Nephron progenitor cell (in vitro differentiated cells): ENCODE measurements around the gene SORL1.

Experiments
- DNase-seq: peaks from one replicate; pipeline ENCODE4 v3.0.0; 2021
- H3K27ac Mint-ChIP-seq: 2 replicates; pipeline ENCODE4 v1.8.0; 2021; ENCODE audit warnings: mild to moderate bottlenecking, moderate library complexity, mixed read lengths
- H3K27me3 Mint-ChIP-seq: 2 replicates; pipeline ENCODE4 v1.8.0; 2021; ENCODE audit warnings: mild to moderate bottlenecking, low read depth, mixed read lengths; ENCODE audit not compliant: poor library complexity
- H3K36me3 Mint-ChIP-seq: 2 replicates; pipeline ENCODE4 v1.8.0; 2021; ENCODE audit warnings: low read depth, mixed read lengths
- H3K4me1 Mint-ChIP-seq: 2 replicates; pipeline ENCODE4 v1.8.0; 2021; ENCODE audit warnings: mixed read lengths
- H3K4me3 Mint-ChIP-seq: 2 replicates; pipeline ENCODE4 v1.8.0; 2021; ENCODE audit warnings: mild to moderate bottlenecking, moderate library complexity, mixed read lengths
- H3K9me3 Mint-ChIP-seq: 2 replicates; pipeline ENCODE4 v1.8.0; 2021; ENCODE audit warnings: mild to moderate bottlenecking, moderate library complexity, mixed read lengths
- TF ChIP-seq, protein P1 (sequence below): fragments of 200-600 bp; sonication (generic); IDR thresholded peaks from 2 replicates; pipeline ENCODE4 v1.5.0; 2021; ENCODE audit warnings: antibody characterized with exemption

Gene SORL1

DNA sequence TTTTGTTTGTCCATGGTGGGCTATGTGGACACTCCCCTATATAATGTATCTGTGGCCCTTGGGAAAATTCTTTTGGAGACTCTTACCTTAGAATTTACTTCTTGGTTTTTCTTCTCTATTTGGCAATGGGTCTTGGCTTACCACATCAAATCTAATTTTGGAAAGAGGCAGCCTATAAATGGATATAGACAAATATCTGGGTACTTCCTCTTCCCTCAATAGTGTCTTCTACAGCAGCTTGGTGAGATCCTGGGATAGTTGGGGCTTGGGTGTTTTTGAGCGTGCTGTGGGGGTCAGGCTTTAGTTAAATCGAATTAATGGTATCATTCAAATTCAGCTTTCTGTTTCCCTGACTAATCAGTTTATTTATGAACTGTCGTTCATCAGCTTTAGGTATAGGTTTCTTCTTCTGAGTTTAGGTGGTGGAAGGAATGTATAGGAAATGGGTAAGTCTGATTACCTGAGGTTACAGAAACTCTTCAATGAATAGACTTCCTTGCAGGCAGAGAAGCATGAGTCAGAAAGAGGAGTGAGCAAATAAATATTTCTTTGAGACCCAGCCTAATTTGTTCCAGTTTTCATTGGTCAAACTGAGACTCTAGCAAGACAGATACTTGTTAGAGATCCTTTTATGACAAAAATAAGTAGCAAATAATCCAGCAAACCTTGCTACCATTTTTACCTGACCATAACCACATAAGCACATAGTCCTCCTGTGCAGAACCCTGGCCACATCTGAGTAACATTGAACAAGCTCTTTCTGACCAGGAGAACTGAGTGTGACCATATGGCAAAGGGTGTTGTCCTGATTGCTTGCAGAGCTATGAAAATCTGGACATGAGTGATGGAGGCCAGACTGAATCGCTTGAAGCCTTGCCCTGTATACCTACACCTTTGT lies 69.3 kb downstream of the SORL1 start:
- H3K4me1 Mint-ChIP-seq = peaks cover 19% of the 10 kb centered on the region
- H3K4me3 Mint-ChIP-seq = no peak overlapping the region
- peaks cover 86% of the 10 kb centered on the region for H3K36me3 Mint-ChIP-seq
- TF ChIP-seq, protein P1, sequence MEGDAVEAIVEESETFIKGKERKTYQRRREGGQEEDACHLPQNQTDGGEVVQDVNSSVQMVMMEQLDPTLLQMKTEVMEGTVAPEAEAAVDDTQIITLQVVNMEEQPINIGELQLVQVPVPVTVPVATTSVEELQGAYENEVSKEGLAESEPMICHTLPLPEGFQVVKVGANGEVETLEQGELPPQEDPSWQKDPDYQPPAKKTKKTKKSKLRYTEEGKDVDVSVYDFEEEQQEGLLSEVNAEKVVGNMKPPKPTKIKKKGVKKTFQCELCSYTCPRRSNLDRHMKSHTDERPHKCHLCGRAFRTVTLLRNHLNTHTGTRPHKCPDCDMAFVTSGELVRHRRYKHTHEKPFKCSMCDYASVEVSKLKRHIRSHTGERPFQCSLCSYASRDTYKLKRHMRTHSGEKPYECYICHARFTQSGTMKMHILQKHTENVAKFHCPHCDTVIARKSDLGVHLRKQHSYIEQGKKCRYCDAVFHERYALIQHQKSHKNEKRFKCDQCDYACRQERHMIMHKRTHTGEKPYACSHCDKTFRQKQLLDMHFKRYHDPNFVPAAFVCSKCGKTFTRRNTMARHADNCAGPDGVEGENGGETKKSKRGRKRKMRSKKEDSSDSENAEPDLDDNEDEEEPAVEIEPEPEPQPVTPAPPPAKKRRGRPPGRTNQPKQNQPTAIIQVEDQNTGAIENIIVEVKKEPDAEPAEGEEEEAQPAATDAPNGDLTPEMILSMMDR = no peak
- peaks cover 22% of the 10 kb centered on the region for H3K9me3 Mint-ChIP-seq
- no peak for DNase-seq
- H3K27me3 Mint-ChIP-seq = peaks cover under 1% of the 10 kb centered on the region
- H3K27ac Mint-ChIP-seq = no peak overlapping the region

DNA sequence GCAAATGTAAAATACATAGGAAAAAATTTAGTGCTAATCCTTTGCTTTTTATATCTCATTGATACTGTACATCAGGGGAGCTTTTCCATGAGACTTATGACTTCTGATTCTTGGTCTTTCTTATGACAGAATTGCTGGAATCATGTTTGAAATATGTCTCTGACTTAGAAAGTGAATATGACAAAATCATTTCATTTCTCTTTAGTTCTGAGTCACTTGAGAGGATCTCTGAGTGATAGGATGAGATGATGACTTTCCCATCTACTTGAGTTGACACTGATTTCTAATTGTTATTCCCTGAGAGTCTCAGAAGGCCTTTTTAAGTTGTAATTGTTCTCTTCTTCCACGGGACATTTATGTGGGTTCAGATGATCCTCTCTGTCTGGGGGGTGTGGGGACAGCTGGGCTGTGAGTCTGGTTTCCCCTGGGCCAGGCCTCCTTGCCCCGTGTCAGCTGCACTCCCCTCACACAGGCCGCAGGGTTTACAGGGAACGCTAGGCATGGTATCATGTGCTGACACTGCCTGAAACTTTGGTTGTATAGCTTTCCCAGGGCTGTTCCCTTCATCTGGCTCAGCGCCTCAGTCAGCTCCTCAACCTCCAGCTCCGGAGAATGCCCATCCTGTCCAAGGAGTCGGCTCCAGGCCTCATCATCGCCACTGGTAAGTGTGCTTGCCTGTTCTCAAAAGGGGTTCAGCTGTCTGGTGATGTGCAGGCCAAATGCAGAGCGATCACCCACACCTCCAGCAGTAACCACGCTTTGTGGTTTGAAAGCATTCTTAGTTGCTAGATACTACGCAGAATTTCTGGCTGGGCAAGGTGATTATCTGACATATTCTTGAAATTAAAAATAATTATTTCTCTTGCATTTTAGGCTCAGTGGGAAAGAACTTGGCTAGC lies 70.2 kb downstream of the SORL1 start:
- H3K9me3 Mint-ChIP-seq = peaks cover 28% of the 10 kb centered on the region
- DNase-seq = no peak
- H3K27ac Mint-ChIP-seq = peak overlapping the region; percentile 49
- H3K4me3 Mint-ChIP-seq = no peak overlapping the region
- H3K36me3 Mint-ChIP-seq = peaks cover 86% of the 10 kb centered on the region
- no peaks in the 10 kb centered on the region for H3K27me3 Mint-ChIP-seq
- TF ChIP-seq, protein P1 = no peak
- H3K4me1 Mint-ChIP-seq = peaks cover 18% of the 10 kb centered on the region

DNA sequence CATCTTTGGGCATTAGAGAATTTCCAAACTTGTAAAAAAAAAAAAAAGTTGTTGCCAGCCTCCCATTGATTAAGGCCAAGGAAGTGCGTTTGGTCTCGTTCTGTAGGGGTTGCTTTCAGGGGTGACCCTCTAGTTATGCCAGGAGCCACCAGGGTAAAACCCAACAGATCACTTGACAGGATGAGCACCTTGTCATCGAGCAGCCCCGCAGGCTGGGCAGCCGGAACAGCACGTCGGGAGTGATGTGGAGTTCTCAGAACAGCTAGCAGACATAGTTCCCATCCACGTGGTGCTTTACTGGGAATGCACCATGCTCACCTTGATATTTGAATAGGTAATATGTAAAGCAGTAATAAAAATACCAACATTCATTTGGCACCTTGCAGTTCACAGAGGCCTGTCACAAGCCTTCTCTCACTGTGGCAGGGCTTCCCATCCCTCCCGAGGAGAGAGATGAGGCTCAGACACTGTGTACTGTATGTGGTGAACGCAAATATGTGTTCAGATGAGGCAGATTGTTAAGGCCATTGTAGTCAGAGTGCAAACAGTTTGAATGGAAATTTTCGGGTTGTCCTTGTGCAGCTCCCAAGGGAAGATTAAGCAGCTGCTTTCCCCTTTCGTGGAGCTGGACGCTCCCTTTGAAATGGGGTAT lies 71.6 kb downstream of the SORL1 start:
- H3K4me1 Mint-ChIP-seq = peaks cover 4% of the 10 kb centered on the region
- H3K9me3 Mint-ChIP-seq = peaks cover 32% of the 10 kb centered on the region
- DNase-seq = no peak
- no peak overlapping the region for H3K27ac Mint-ChIP-seq
- peaks cover 84% of the 10 kb centered on the region for H3K36me3 Mint-ChIP-seq
- H3K4me3 Mint-ChIP-seq = no peak overlapping the region
- no peaks in the 10 kb centered on the region for H3K27me3 Mint-ChIP-seq
- TF ChIP-seq, protein P1 = no peak

DNA sequence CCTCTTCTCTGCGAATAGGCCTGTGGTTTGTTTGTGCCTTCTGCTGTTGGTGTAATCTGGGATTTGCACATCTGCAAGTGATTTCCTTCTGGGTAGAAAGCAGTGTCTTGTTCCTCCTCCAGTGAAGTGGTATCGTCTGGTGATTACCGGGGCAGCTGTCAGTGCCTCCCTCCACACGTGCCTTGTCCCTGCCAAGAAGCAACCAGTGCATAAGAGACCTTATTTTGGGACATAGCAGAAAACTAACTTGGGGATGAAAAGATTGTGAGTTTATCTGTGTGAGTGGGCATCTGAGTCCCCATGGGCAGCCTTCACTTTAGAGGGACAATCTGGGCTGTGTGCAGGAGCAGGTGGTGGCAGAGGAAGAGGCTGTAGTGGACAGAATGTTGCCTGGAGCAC lies 72.1 kb downstream of the SORL1 start:
- peaks cover 87% of the 10 kb centered on the region for H3K36me3 Mint-ChIP-seq
- no peak overlapping the region for H3K27ac Mint-ChIP-seq
- H3K27me3 Mint-ChIP-seq = no peaks in the 10 kb centered on the region
- H3K4me3 Mint-ChIP-seq = no peak overlapping the region
- TF ChIP-seq, protein P1 = no peak
- DNase-seq = no peak
- peaks cover 36% of the 10 kb centered on the region for H3K9me3 Mint-ChIP-seq
- peaks cover 4% of the 10 kb centered on the region for H3K4me1 Mint-ChIP-seq

DNA sequence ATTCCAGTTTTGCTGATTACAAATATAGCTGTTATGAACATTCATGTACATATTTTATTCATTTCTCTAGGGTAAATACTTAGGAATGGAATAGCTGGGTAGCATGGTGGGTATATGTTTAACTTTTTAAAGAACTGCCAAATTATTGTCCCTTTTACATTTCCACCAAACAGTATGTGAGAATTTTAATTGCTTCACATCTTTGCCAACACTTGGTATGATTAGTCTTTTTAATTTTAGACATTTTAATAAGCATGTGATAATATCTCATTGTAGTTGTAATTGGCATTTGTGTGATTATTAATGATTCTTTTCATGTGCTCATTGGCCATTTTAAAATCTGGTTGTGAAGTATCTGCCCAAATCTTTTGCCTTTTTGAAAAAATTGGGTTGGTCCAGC lies 73.3 kb downstream of the SORL1 start:
- Mint-ChIP-seq H3K27ac (no peak overlapping the region), H3K4me1 (peaks cover 4% of the 10 kb centered on the region), H3K27me3 (no peaks in the 10 kb centered on the region), H3K36me3 (peaks cover 87% of the 10 kb centered on the region), H3K4me3 (no peak overlapping the region), H3K9me3 (peaks cover 47% of the 10 kb centered on the region)
- TF ChIP-seq, protein P1 = no peak
- no peak for DNase-seq
